Measurements from ENCODE around the gene DUOXA1.

Gene DUOXA1

GRCh38 chr15:45130291-45131000 is 767 bp upstream of the DUOXA1 start:
- DNase-seq, result no peak

DNA sequence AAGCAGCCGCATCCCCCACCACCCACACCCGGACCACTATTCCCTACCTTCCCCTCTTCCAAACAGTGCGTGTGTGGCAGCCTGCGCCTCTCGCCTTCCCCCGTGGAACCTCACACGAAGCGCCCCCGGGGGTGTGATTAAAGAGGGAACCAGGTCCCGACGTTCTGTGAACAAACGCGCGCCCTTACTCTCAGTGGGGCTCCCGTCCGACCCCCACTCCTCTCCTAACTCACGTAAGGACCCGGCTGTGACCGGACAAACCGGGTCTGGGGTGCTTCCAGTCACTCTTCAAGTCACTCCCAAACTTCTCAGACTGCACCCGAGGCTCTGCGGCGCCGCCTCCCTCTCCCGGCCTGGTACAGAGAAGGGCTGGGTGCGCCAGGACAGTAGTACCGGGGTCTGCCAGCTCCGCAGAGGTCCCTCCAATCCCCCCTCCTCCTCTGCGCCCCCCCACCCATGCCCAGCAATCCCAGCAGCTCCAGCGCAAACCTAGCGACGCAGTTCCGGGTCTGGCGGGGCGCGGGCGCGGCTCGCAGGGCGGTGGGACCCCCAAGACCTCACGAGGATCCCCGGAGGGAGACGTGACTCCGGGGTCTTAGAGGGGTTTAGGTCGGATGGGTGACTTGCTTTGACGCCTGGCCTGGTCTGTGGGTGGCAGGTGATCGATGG is 574 bp downstream of the DUOXA1 start:
- DNase-seq, result no peak

DNA sequence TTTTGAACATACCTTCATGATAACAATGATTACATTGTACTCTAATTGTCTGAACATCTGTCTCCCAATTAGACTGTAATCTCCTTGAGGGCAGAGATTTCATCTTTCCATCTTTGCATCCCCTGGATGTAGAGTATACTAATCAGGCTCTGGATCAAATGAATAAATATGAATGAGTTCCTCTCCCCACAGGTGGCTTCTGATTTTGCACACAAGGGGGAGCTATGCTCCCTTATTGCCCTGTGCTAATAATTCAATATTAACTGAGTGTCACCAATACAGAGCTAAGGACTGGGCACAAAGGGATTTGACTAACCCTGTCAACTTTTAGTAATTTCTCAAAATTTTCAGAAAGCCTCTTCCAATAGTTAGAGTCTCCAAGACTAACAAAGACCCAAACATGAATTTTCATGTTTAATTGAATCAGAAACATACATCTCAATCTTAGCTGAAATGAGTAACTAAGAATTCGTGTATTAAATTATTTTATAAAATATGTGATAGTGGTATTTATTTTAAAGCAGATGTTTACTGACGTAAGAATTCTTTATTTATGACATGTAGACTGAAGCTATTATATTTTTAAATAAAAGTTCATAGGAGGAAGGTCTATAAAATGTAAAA is 3.0 kb downstream of the DUOXA1 start:
- peak; percentile 28 to 45 for DNase-seq

- DNase-seq, result no peak
Observed at GRCh38 chr15:45123397-45123796, 6.3 kb downstream of the DUOXA1 start.

DNA sequence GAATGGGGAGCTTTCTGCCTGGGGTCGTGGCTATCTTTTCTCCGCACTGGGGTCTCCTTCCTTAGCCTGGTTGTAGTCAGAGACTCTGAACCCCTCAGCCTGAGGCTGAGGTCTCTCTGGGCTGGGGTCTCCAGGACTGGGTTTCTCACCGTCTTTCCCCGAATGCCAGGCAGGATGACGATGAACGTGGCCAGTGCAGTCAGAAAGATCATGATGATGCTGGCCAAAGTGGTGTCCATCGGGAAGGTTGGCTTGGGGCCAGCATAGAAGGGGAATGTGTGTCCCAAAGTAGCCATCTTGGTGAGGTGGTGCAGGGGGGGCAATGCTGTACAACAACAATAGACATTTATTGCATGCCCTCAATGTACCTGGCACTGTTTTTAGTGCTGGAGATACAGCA is 7.0 kb downstream of the DUOXA1 start:
- DNase-seq, result no peak

GRCh38 chr15:45121706-45122417 is 7.8 kb downstream of the DUOXA1 start:
- no peak for DNase-seq

- no peak for DNase-seq
Observed at GRCh38 chr15:45121020-45121419, 8.7 kb downstream of the DUOXA1 start.

GRCh38 chr15:45120081-45120972 is 9.4 kb downstream of the DUOXA1 start:
- DNase-seq, result no peak

GRCh38 chr15:45118996-45119395 is 10.7 kb downstream of the DUOXA1 start:
- DNase-seq, result no peak

GRCh38 chr15:45118131-45118588 is 11.5 kb downstream of the DUOXA1 start:
- DNase-seq, result peak; percentile 71 to 75

DNA sequence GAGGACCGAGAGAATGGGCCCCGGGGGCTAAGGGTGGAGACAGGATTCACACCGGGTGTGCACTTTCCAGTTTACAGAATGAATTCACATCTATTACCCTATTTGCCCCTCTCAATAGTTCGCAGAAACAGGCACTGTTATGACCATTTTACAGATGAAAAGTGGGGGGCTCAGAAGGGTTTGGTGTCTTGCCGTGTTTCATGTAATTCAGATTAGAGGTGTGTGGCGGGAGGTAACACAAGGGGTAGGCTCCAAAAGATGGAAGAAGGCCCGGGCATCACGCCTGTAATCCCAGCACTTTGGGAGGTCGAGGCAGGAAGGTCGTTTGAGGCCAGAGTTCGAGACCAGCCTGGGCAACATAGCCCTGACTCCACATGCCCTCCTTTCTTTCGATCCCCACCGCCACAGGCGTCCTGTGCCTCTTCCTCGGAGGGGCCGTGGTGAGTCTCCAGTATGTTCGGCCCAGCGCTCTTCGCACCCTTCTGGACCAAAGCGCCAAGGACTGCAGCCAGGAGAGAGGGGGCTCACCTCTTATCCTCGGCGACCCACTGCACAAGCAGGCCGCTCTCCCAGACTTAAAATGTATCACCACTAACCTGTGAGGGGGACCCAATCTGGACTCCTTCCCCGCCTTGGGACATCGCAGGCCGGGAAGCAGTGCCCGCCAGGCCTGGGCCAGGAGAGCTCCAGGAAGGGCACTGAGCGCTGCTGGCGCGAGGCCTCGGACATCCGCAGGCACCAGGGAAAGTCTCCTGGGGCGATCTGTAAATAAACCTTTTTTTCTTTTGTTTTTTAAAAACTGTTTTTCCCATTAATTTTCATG is 12.2 kb downstream of the DUOXA1 start:
- DNase-seq, result no peak

- no peak for DNase-seq
Observed at GRCh38 chr15:45116482-45117307, 13.0 kb downstream of the DUOXA1 start.

GRCh38 chr15:45116006-45116481 is 13.6 kb downstream of the DUOXA1 start:
- no peak for DNase-seq

- DNase-seq, result no peak
Observed at GRCh38 chr15:45115312-45115820, 14.3 kb downstream of the DUOXA1 start.

DNA sequence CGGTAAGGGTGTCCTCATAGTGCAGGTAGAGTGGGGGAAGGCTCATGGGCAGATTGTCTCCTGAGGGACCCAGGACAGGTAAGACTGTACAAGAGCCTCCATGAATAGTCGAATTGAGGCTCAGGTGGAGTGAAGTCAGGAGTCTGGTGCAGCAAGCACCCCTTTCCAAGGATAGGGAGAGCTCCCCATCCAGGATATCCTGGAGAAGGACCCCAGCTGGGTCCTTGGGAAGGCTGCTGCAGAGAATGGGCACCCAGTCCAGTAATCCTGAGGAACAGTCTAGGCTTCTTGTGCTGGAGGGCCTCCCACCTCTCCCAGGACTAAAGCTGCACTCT is 15.0 kb downstream of the DUOXA1 start:
- no peak for DNase-seq

GRCh38 chr15:45114076-45114750 is 15.5 kb downstream of the DUOXA1 start, which contains the start of the genes DUOX2 and DUOXA2:
Gene DUOX2, minus strand, starts transcription at chr15:45114172. Its CDS starts 761 bp downstream, at chr15:45113411.
Gene DUOXA2, plus strand, starts transcription at chr15:45114326. Its CDS starts 280 bp downstream, at chr15:45114606.
- no peak for DNase-seq

DNA sequence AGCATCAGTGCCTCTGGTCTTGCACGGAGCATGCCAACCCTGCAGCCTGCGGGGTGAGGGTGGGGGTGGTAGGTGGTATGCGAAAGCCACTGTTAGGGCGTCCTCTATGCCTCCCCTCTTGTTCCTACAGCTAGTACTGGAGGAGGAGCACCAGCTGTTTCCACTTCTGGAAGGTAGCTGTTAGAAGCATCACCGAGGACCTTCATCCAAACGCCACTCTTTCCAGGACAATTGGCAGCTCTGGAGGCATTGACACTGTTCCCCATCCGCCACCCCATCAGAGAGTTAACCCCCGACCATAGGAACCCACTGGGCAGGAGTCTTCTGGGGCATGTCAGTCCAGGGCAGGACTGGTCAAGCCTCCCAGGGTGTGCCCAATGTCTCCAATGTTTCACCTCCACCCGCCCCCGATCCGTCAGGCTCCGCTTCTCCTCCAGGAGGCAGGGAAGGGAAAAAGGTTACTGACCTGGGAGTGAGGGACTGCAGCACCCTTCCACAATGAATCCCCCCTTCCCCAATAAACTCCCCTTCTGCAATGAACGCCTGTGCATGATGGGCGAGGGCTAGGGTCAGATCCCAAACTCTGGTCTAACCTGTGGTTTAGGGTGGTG is 16.2 kb downstream of the DUOXA1 start:
- DNase-seq, result no peak

- DNase-seq, result no peak
Observed at GRCh38 chr15:45112591-45113379, 16.9 kb downstream of the DUOXA1 start.

All from AML-193 (cell line).